Endodermal cell (in vitro differentiated cells): ENCODE data around the gene NOVA2. TPM values are rescaled to one million over a fixed set of nuclear protein-coding genes. Genes with fewer than 3 reads are reported as not detected.

Experiments
- DNase-seq: peaks from one replicate; pipeline ENCODE4 v3.0.0-alpha.2; 2017
- H3K27ac ChIP-seq: 2 replicates; pipeline ENCODE4 v1.5.1; 2013; ENCODE audit warnings: mild to moderate bottlenecking, low read depth, low read length, moderate library complexity
- H3K27me3 ChIP-seq: 2 replicates; pipeline ENCODE4 v1.6.1; 2013; ENCODE audit warnings: mild to moderate bottlenecking, low read length, moderate library complexity; ENCODE audit not compliant: insufficient read depth, control insufficient read depth, poor library complexity, severe bottlenecking
- H3K36me3 ChIP-seq: 2 replicates; pipeline ENCODE4 v1.7.0; 2013; ENCODE audit warnings: mild to moderate bottlenecking, low read length, moderate library complexity; ENCODE audit not compliant: control insufficient read depth, insufficient read depth
- H3K4me1 ChIP-seq: one replicate; pipeline ENCODE4 v1.7.0; 2013; ENCODE audit warnings: low read length; ENCODE audit not compliant: control insufficient read depth, insufficient read depth
- H3K4me3 ChIP-seq: 2 replicates; pipeline ENCODE4 v1.5.1; 2013; ENCODE audit warnings: mild to moderate bottlenecking, low read length, moderate library complexity
- H3K9ac ChIP-seq: 2 replicates; pipeline ENCODE4 v1.6.1; 2013; ENCODE audit warnings: mild to moderate bottlenecking, low read length, moderate library complexity; ENCODE audit not compliant: poor library complexity, severe bottlenecking; ENCODE audit errors: extremely low read depth
- H3K9me3 ChIP-seq: 2 replicates; pipeline ENCODE4 v1.6.1; 2013; ENCODE audit warnings: mild to moderate bottlenecking, low read length, moderate library complexity; ENCODE audit not compliant: control insufficient read depth
- H3K27ac Mint-ChIP-seq: 2 replicates; pipeline ENCODE4 v1.8.0; 2020; ENCODE audit warnings: mixed read lengths
- H3K27me3 Mint-ChIP-seq: 2 replicates; pipeline ENCODE4 v1.8.0; 2021; ENCODE audit warnings: mild to moderate bottlenecking, mixed read lengths; ENCODE audit not compliant: insufficient read depth
- H3K36me3 Mint-ChIP-seq: 2 replicates; pipeline ENCODE4 v1.8.0; 2020; ENCODE audit warnings: low read depth, mixed read lengths
- H3K4me1 Mint-ChIP-seq: 2 replicates; pipeline ENCODE4 v1.8.0; 2020; ENCODE audit warnings: mixed read lengths
- H3K4me3 Mint-ChIP-seq: 2 replicates; pipeline ENCODE4 v1.8.0; 2020; ENCODE audit warnings: mild to moderate bottlenecking, moderate library complexity, mixed read lengths
- H3K9me3 Mint-ChIP-seq: 2 replicates; pipeline ENCODE4 v1.8.0; 2020; ENCODE audit warnings: mild to moderate bottlenecking, mixed read lengths
- CTCF ChIP-seq: fragments of 200-600 bp; sonication (generic); conservative IDR thresholded peaks from 2 replicates; pipeline ENCODE4 v1.5.0; 2021; ENCODE audit warnings: antibody characterized with exemption, mild to moderate bottlenecking
- WGBS, 2 experiments: methylation state at CpG; one replicate each; pipeline versions ENCODE4 v1.1.5 to v1.1.7; 2013; ENCODE audit warnings: missing lambda C conversion rate in 2 of 2, mixed read lengths in 1 of 2; ENCODE audit not compliant: insufficient coverage in 1 of 2, insufficient read length in 1 of 2; 5-methylcytosine and 5-hydroxymethylcytosine counted together
- total RNA-seq, 2 donors: library from RNA; stranded (reverse); fragmentation: NEBNext Ultra II Directional in 1 of 2; extraction: Animal tissue kit (Norgen Biotek cat#: 25700) in 1 of 2; gene quantifications; 2 replicates in 1 of 2; 3 replicates in 1 of 2; pipeline ENCODE4 v1.2.1, GENCODE V29; 2021

Gene NOVA2
- total RNA-seq, 2 donors from 2014 or later, result 0.64 to 0.91 TPM

- no peaks in the 10 kb centered on the region for H3K9me3 Mint-ChIP-seq
- peaks cover 23% of the 10 kb centered on the region for H3K27me3 Mint-ChIP-seq
- H3K27ac Mint-ChIP-seq, result no peak overlapping the region
- Histone ChIP-seq H3K4me3 (no peak overlapping the region), H3K9me3 (no peaks in the 10 kb centered on the region), H3K9ac (no peak overlapping the region), H3K36me3 (peaks cover 16% of the 10 kb centered on the region), H3K27me3 (peaks cover 21% of the 10 kb centered on the region), H3K4me1 (no peaks in the 10 kb centered on the region), H3K27ac (no peak overlapping the region)
- H3K4me1 Mint-ChIP-seq, result peaks cover 10% of the 10 kb centered on the region
- DNase-seq, result peak; percentile 95
- 62 to 81% methylated on average over 16 to 27 of the region's 28 CpGs for WGBS, 2 experiments
- H3K36me3 Mint-ChIP-seq, result peaks cover 35% of the 10 kb centered on the region
- H3K4me3 Mint-ChIP-seq, result no peak overlapping the region
- peak; percentile 90 for TF ChIP-seq CTCF
These were observed 36.2 kb upstream of the NOVA2 start for GRCh38 chr19:46009530-46010510.

GRCh38 chr19:46006411-46006810 lies 32.7 kb upstream of the NOVA2 start:
- Histone ChIP-seq H3K4me3 (no peak overlapping the region), H3K27ac (no peak overlapping the region), H3K27me3 (no peaks in the 10 kb centered on the region), H3K4me1 (no peaks in the 10 kb centered on the region), H3K9me3 (no peaks in the 10 kb centered on the region), H3K36me3 (peaks cover 21% of the 10 kb centered on the region), H3K9ac (no peak overlapping the region)
- Mint-ChIP-seq H3K27ac (no peak overlapping the region), H3K36me3 (peaks cover 37% of the 10 kb centered on the region), H3K4me1 (peaks cover 5% of the 10 kb centered on the region), H3K4me3 (no peak overlapping the region), H3K9me3 (no peaks in the 10 kb centered on the region), H3K27me3 (no peaks in the 10 kb centered on the region)
- TF ChIP-seq CTCF, result no peak
- DNase-seq, result no peak
- 96 to 100% methylated on average over 4 to 13 of the region's 13 CpGs for whole genome bisulfite sequencing, 2 experiments

GRCh38 chr19:46002678-46003275 lies 29.1 kb upstream of the NOVA2 start:
- Histone ChIP-seq H3K27me3 (peaks cover 8% of the 10 kb centered on the region), H3K9me3 (no peaks in the 10 kb centered on the region), H3K36me3 (peaks cover 15% of the 10 kb centered on the region), H3K4me3 (no peak overlapping the region), H3K27ac (no peak overlapping the region), H3K9ac (no peak overlapping the region), H3K4me1 (no peaks in the 10 kb centered on the region)
- no peak for DNase-seq
- H3K4me1 Mint-ChIP-seq, result peaks cover 13% of the 10 kb centered on the region
- peaks cover 14% of the 10 kb centered on the region for H3K27me3 Mint-ChIP-seq
- peaks cover 22% of the 10 kb centered on the region for H3K36me3 Mint-ChIP-seq
- H3K4me3 Mint-ChIP-seq, result no peak overlapping the region
- no peak for TF ChIP-seq CTCF
- no peak overlapping the region for H3K27ac Mint-ChIP-seq
- no peaks in the 10 kb centered on the region for H3K9me3 Mint-ChIP-seq
- WGBS, 2 experiments, result 93 to 94% methylated on average over 12 to 15 of the region's 15 CpGs
